DOHH2 (cell line): Measurements from ENCODE around the gene TSPAN4.

Source experiments
- H3F3A ChIP-seq: fragments of 200-600 bp; sonication (generic), shearing (Covaris generic); 2 replicates; pipeline ENCODE4 v1.6.0; 2016; ENCODE audit warnings: antibody characterized with exemption, mild to moderate bottlenecking; ENCODE audit not compliant: control insufficient read depth, insufficient read depth
- H3K27ac ChIP-seq: fragments of 200-600 bp; sonication (generic); 2 replicates; pipeline ENCODE4 v1.5.1; 2014; ENCODE audit warnings: low read depth, mild to moderate bottlenecking, low read length, moderate library complexity
- H3K27me3 ChIP-seq: fragments of 200-600 bp; sonication (generic); 2 replicates; pipeline ENCODE4 v1.6.1; 2014; ENCODE audit warnings: mild to moderate bottlenecking, low read length, mixed read lengths; ENCODE audit not compliant: control insufficient read depth
- H3K36me3 ChIP-seq: fragments of 200-600 bp; sonication (generic); 2 replicates; pipeline ENCODE4 v1.6.1; 2014; ENCODE audit warnings: mild to moderate bottlenecking, low read length, moderate library complexity, mixed read lengths; ENCODE audit not compliant: control insufficient read depth
- H3K4me1 ChIP-seq: fragments of 200-600 bp; sonication (generic); 2 replicates; pipeline ENCODE4 v1.6.1; 2014; ENCODE audit warnings: mild to moderate bottlenecking, low read length, mixed read lengths; ENCODE audit not compliant: control insufficient read depth
- H3K4me2 ChIP-seq: fragments of 200-600 bp; sonication (generic); 2 replicates; pipeline ENCODE4 v1.6.0; 2014; ENCODE audit warnings: mild to moderate bottlenecking, low read length, moderate library complexity
- H3K4me3 ChIP-seq: fragments of 200-600 bp; sonication (generic); 2 replicates; pipeline ENCODE4 v1.5.1; 2014; ENCODE audit warnings: mild to moderate bottlenecking, low read length, mixed read lengths
- H3K79me2 ChIP-seq: fragments of 200-600 bp; sonication (generic); 2 replicates; pipeline ENCODE4 v1.6.1; 2014; ENCODE audit warnings: mild to moderate bottlenecking, low read length, mixed read lengths; ENCODE audit not compliant: control insufficient read depth
- H3K9me2 ChIP-seq: fragments of 200-600 bp; sonication (generic); replicated peaks from 2 replicates; pipeline ENCODE4 v1.6.1; 2014; ENCODE audit warnings: mild to moderate bottlenecking, low read length, mixed read lengths; ENCODE audit not compliant: control insufficient read depth
- H3K9me3 ChIP-seq: fragments of 200-600 bp; sonication (generic); 2 replicates; pipeline ENCODE4 v1.6.1; 2014; ENCODE audit warnings: antibody characterized with exemption, low read length, mixed read lengths; ENCODE audit not compliant: control insufficient read depth, insufficient read depth
- H4K20me1 ChIP-seq: fragments of 200-600 bp; sonication (generic); 2 replicates; pipeline ENCODE4 v1.6.0; 2014; ENCODE audit warnings: low read depth, mild to moderate bottlenecking, antibody characterized with exemption, low read length, moderate library complexity; ENCODE audit not compliant: control insufficient read depth, insufficient read depth
- CTCF ChIP-seq: fragments of 200-600 bp; sonication (generic); IDR thresholded peaks from one replicate; pipeline ENCODE4 v1.5.1; 2014; ENCODE audit warnings: antibody characterized with exemption, mild to moderate bottlenecking, low read depth, low read length; ENCODE audit not compliant: poor library complexity, severe bottlenecking
- EZH2phosphoT487 ChIP-seq: fragments of 200-600 bp; sonication (generic); IDR thresholded peaks from 2 replicates; pipeline ENCODE4 v1.6.1; 2017; ENCODE audit warnings: borderline replicate concordance, mild to moderate bottlenecking, antibody characterized with exemption, low read length, moderate library complexity, mixed read lengths

The TSPAN4 gene

GRCh38 chr11:855330-855674 is 12.7 kb downstream of the TSPAN4 start:
- peaks cover 3% of the 10 kb centered on the region for H3K27me3 ChIP-seq
- H3K9me2 ChIP-seq, result no peaks in the 10 kb centered on the region
- 0 out of 2 replicates have a peak, but pooled peaks cover under 1% of the 10 kb centered on the region for H4K20me1 ChIP-seq
- no peaks in the 10 kb centered on the region for H3K4me1 ChIP-seq
- no peak overlapping the region for H3K27ac ChIP-seq
- H3K79me2 ChIP-seq, result no peaks in the 10 kb centered on the region
- no peak overlapping the region for H3K4me2 ChIP-seq
- no peaks in the 10 kb centered on the region for H3K36me3 ChIP-seq
- no peak overlapping the region for H3K4me3 ChIP-seq
- H3K9me3 ChIP-seq, result no peaks in the 10 kb centered on the region
- H3F3A ChIP-seq, result no peaks in the 10 kb centered on the region
- no peak for TF ChIP-seq CTCF
- TF ChIP-seq EZH2phosphoT487, result no peak

GRCh38 chr11:855796-856195 is 13.1 kb downstream of the TSPAN4 start:
- Histone ChIP-seq H3K4me2 (no peak overlapping the region), H3F3A (no peaks in the 10 kb centered on the region), H3K36me3 (no peaks in the 10 kb centered on the region), H3K79me2 (no peaks in the 10 kb centered on the region), H4K20me1 (no peaks in the 10 kb centered on the region), H3K9me3 (no peaks in the 10 kb centered on the region), H3K27ac (no peak overlapping the region), H3K9me2 (no peaks in the 10 kb centered on the region), H3K4me1 (no peaks in the 10 kb centered on the region), H3K27me3 (peaks cover under 1% of the 10 kb centered on the region; the same call in 1 of the 2 replicates), H3K4me3 (no peak overlapping the region)
- TF ChIP-seq CTCF, result no peak
- TF ChIP-seq EZH2phosphoT487, result no peak

GRCh38 chr11:856397-856796 is 13.7 kb downstream of the TSPAN4 start:
- Histone ChIP-seq H3K4me3 (no peak overlapping the region), H3K4me2 (no peak overlapping the region), H3K79me2 (no peaks in the 10 kb centered on the region), H3K27me3 (no peaks in the 10 kb centered on the region), H3F3A (no peaks in the 10 kb centered on the region), H3K9me3 (no peaks in the 10 kb centered on the region), H3K4me1 (no peaks in the 10 kb centered on the region), H3K36me3 (no peaks in the 10 kb centered on the region), H4K20me1 (no peaks in the 10 kb centered on the region), H3K27ac (no peak overlapping the region), H3K9me2 (no peaks in the 10 kb centered on the region)
- TF ChIP-seq CTCF (no peak), EZH2phosphoT487 (no peak)
